HG02970 (cell line): ENCODE results near the gene SRBD1.

Experiments
- ATAC-seq: cut with Tn5 transposase; IDR thresholded peaks from one replicate; pipeline ENCODE4 v1.9.1; 2021; ENCODE audit warnings: mild to moderate bottlenecking, moderate library complexity, moderate number of reproducible peaks; ENCODE audit not compliant: unreplicated experiment, low FRiP score

Gene SRBD1

GRCh38 chr2:45611020-45611859 lies at the start of gene SRBD1:
SRBD1 (minus strand) TSS chr2:45611267; CDS start chr2:45605441, 5,826 bp downstream.
- ATAC-seq = peak; percentile 80

- ATAC-seq = no peak
These were observed 43.2 kb upstream of the SRBD1 start for GRCh38 chr2:45654250-45654649.

GRCh38 chr2:45653122-45653913 lies 42.3 kb upstream of the SRBD1 start:
- no peak for ATAC-seq

- ATAC-seq = no peak
These were observed 41.3 kb upstream of the SRBD1 start for GRCh38 chr2:45652090-45653031.

GRCh38 chr2:45651415-45652089 lies 40.5 kb upstream of the SRBD1 start, which contains the start of gene PRKCE:
PRKCE (plus strand) TSS chr2:45651675.
- ATAC-seq = peak; percentile 7

GRCh38 chr2:45650851-45651414 lies 39.9 kb upstream of the SRBD1 start:
- peak; percentile 80 for ATAC-seq

- ATAC-seq = peak; percentile 20
These were observed 39.1 kb upstream of the SRBD1 start for GRCh38 chr2:45649858-45650811.

GRCh38 chr2:45649462-45649857 lies 38.4 kb upstream of the SRBD1 start:
- ATAC-seq = no peak

GRCh38 chr2:45648636-45649035 lies 37.6 kb upstream of the SRBD1 start:
- no peak for ATAC-seq

GRCh38 chr2:45647986-45648520 lies 37.0 kb upstream of the SRBD1 start:
- no peak for ATAC-seq

GRCh38 chr2:45647356-45647755 lies 36.3 kb upstream of the SRBD1 start:
- ATAC-seq = no peak

GRCh38 chr2:45646289-45646688 lies 35.2 kb upstream of the SRBD1 start:
- no peak for ATAC-seq

- peak; percentile 53 for ATAC-seq
These were observed 32.8 kb upstream of the SRBD1 start for GRCh38 chr2:45643543-45644542.

- ATAC-seq = no peak
These were observed 32.0 kb upstream of the SRBD1 start for GRCh38 chr2:45643095-45643494.

- no peak for ATAC-seq
These were observed 29.5 kb upstream of the SRBD1 start for GRCh38 chr2:45640576-45640975.

- no peak for ATAC-seq
These were observed 26.4 kb upstream of the SRBD1 start for GRCh38 chr2:45637440-45637839.

GRCh38 chr2:45636008-45636407 lies 24.9 kb upstream of the SRBD1 start:
- ATAC-seq = no peak
